Stimulated activated effector memory CD8-positive, alpha-beta T cell treated with anti-CD3 and anti-CD28 coated beads, Interleukin-12 subunit alpha, Interleukin-12 subunit beta, amount 100 ng/mL, for 72 hours (primary cell): ENCODE data around the gene COPG1.

ENCODE experiments used
- ATAC-seq: fragments of 150-1000 bp; cut with Tn5 transposase; 2 replicates; pipeline ENCODE4 v1.10.0; 2021
- DNase-seq, 2 donors: peaks; one replicate each; pipeline ENCODE4 v3.0.0; 2021 to 2022; ENCODE audit warnings: low spot score in 2 of 2
- H3K27ac Mint-ChIP-seq: one replicate; pipeline ENCODE4 v1.8.0; 2022; ENCODE audit warnings: mild to moderate bottlenecking, mixed read lengths
- H3K36me3 Mint-ChIP-seq: one replicate; pipeline ENCODE4 v1.8.0; 2022; ENCODE audit warnings: mild to moderate bottlenecking, mixed read lengths
- H3K4me1 Mint-ChIP-seq: one replicate; pipeline ENCODE4 v1.8.0; 2022; ENCODE audit warnings: mixed read lengths
- H3K4me3 Mint-ChIP-seq: one replicate; pipeline ENCODE4 v1.8.0; 2022; ENCODE audit warnings: mild to moderate bottlenecking, mixed read lengths
- H3K9me3 Mint-ChIP-seq: one replicate; pipeline ENCODE4 v1.8.0; 2022; ENCODE audit warnings: mixed read lengths

The COPG1 gene

DNA sequence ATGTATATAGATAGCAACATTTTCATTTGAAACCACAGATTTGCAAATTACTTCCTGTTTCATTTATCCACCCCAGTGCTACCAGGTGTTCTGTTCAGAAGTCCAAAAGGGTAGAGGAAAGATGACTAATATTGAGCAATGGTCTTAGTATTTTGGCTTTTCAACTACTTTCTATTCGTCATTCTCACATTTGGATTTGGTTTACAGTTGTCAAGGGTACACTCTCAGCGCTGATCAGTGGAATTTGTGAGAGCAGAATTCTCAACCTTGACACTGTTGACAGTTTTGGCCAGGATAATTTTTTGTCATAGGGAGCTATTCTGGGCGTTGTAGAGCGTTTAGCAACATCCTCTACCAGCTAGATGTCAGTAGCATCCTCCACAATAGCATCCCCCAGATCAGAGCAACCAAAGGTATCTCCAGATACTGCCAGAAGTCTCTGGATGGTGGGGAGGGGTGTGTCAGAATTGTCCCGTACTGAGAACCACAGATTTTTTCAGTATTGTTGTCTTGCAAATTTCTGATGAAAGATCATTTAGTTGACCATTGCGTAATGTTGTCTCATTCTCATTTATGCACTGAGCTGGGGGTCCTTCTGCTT, 33.4 kb downstream of the COPG1 start:
- H3K4me3 Mint-ChIP-seq = no peak overlapping the region
- peaks cover 92% of the 10 kb centered on the region for H3K36me3 Mint-ChIP-seq

DNA sequence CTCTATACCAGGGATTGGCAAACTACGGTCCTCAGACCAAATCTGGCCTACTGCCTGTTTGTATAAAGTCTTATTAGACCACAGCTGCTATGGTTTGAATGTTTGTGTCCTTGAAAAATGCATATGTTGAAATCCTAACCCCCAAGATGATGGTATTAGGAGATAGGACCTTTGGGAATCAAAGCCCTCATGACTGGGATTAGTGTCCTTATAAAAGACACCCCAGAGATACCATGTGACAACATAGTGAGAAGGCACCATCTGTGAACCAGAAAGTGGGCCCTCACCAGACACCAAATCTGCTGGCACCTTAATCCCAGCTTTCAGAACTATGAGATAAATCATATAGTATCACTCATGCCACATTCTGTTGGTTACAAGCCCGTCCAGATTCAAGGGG, 36.7 kb downstream of the COPG1 start:
- peaks cover 21% of the 10 kb centered on the region for H3K4me1 Mint-ChIP-seq
- no peaks in the 10 kb centered on the region for H3K9me3 Mint-ChIP-seq
- H3K27ac Mint-ChIP-seq = peak overlapping the region; percentile 56
- DNase-seq = no peak
- no peak for ATAC-seq
- H3K36me3 Mint-ChIP-seq = peaks cover 95% of the 10 kb centered on the region
- H3K4me3 Mint-ChIP-seq = no peak overlapping the region

More for the DNA sequence above, 33.4 kb downstream of the COPG1 start:
- DNase-seq (peak in 1 of 2 donors; percentile 57), ATAC-seq (peak; percentile 59)
- peaks cover 42% of the 10 kb centered on the region for H3K4me1 Mint-ChIP-seq
- H3K9me3 Mint-ChIP-seq = no peaks in the 10 kb centered on the region
- peak overlapping the region; percentile 74 for H3K27ac Mint-ChIP-seq

DNA sequence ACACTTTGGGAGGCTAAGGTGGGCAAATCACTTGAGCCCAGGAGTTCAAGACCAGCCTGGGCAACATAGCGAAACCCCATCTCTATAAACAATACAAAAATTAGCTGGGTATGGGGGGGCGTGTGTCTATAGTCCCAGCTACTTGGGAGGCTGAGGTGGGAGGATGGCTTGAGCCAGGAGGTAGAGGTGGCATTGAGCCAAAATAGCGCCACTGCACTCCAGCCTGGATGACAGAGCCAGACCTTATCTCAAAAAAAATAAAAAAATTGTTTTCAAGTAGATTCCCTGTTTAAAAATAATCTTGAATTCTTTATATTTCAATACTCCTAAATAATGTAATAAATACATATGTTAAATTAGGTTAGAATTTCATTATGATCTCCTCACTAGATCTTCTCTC, 39.0 kb downstream of the COPG1 start:
- no peaks in the 10 kb centered on the region for H3K9me3 Mint-ChIP-seq
- DNase-seq (no peak), ATAC-seq (no peak)
- H3K36me3 Mint-ChIP-seq = peaks cover 97% of the 10 kb centered on the region
- no peak overlapping the region for H3K4me3 Mint-ChIP-seq
- peaks cover 6% of the 10 kb centered on the region for H3K4me1 Mint-ChIP-seq
- H3K27ac Mint-ChIP-seq = no peak overlapping the region

DNA sequence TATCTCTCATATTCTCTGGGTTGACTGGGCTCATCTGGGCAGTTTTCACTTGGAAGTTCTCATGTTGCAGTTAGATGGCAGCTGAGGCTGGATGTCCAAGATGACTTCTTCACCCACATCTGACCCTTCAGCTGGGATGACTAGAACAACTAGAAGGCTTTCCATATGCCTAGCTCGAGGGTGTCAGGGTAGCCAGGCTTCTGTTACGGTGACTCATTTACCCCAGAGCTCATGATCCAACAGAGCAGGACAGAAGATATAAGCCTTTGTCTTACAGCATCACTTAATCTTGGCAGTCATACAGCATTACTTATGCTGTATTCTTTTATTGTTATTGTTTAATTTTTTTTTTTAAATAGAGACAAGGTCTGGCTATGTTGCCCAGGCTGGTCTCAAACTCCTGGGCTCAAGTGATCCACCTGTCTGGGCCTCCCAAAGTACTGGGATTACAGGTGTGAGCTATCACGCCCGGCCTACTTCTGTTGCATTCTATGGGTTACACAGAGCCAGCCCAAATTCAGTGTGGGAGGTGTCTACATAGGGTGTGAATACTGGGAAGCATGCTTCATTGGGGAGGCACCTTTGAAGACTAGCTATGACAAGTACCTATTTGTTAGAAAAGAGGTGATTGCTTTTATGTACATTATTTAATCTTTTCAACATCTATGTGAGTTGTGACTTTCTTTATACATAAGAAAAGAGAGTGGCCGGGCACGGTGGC, 40.0 kb downstream of the COPG1 start:
- Mint-ChIP-seq H3K4me1 (peaks cover 6% of the 10 kb centered on the region), H3K9me3 (no peaks in the 10 kb centered on the region), H3K4me3 (no peak overlapping the region), H3K36me3 (peaks cover 97% of the 10 kb centered on the region), H3K27ac (no peak overlapping the region)
- DNase-seq = no peak
- no peak for ATAC-seq

DNA sequence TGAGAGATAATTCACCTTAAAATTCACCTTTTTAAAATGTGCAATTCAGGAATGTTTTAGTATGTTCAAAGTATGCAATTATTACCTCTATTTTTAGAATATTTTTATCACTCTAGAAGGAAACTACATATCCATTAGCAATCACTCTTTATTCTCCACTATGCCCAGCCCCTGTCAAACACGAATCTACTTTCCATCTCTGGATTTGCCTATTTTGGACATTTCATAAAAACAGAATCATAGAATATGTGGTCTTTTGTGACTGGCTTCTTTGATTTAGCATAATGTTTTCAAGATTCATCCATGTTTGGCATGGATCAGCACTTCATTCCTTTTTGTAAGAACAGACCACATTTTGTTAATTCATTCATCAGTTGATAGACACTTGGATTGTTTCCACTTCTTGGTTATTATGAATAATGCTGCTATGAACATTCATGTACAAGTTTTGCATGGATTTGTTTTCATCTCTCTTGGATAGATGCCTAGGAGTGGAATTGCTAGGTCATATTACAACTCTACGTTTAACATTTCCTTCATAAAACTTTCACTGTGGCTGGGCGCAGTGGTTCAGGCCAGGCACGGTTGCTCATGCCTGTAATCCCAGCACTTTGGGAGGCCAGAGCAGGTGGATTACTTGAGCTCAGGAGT, 42.0 kb downstream of the COPG1 start:
- Mint-ChIP-seq H3K9me3 (no peaks in the 10 kb centered on the region), H3K36me3 (peaks cover 98% of the 10 kb centered on the region), H3K4me1 (peaks cover 9% of the 10 kb centered on the region), H3K27ac (no peak overlapping the region), H3K4me3 (no peak overlapping the region)
- DNase-seq = no peak
- ATAC-seq = no peak

DNA sequence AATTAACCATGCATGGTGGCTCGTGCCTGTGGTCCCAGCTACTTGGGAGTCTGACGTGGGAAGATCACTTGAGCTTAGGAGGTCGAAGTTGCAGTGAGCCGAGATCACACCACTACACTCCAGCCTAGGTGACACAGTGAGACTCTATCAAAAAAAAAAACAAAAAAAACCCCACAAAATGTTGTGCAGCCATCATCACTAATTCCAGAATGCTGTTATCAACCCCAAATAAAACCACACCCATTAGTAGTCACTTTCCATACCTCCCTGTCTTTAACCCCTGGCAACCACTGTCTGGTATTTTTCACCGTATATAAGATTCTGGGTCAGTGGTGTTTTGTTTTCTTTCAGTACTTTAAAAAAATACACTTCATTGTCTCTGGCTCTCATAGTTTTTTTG, 45.9 kb downstream of the COPG1 start:
- peaks cover 9% of the 10 kb centered on the region for H3K4me1 Mint-ChIP-seq
- H3K9me3 Mint-ChIP-seq = no peaks in the 10 kb centered on the region
- no peak for ATAC-seq
- DNase-seq = no peak
- H3K27ac Mint-ChIP-seq = no peak overlapping the region
- H3K36me3 Mint-ChIP-seq = peaks cover 98% of the 10 kb centered on the region
- no peak overlapping the region for H3K4me3 Mint-ChIP-seq

DNA sequence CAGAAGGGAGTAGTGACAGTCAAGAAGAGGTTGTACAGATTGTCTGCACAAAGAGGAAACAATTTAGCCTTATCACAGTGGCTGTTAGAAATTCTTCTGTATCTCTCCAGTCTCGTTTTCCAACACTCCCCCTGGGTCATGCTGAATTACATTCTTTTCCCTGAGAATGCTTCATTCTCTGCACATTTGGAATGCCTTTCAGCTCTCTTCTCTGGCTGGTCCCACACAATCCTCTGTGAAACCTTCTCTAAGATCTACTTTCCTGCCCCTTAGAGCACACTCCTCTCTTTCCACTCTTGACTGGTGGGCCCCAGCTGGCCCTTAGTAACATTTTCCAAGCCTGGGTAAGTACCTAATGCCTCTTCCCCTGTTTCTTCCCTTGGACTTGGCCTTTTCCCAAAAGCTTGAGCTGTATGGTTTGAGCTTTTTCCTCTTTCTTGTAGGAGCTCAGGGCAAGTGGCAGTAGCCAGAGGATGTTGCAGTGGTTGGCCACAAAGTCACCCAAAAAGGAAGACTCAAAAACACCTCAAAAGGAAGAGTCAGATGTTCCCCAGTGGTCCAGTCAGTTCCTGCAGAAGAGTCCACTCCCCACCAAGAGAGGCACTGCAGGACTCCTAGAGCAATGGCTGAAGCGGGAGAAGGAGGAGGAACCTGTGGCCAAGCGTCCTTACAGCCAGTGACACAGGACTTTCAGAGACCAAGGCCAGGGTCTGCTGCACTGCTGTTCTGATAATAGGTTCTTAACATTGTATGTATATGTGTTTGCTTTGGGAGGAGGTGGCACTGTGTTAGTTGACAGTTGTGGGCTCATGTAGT, 54.9 kb downstream of the COPG1 start:
- peaks cover 69% of the 10 kb centered on the region for H3K36me3 Mint-ChIP-seq
- no peak for ATAC-seq
- no peak for DNase-seq
- no peak overlapping the region for H3K4me3 Mint-ChIP-seq
- no peaks in the 10 kb centered on the region for H3K9me3 Mint-ChIP-seq
- peaks cover 13% of the 10 kb centered on the region for H3K4me1 Mint-ChIP-seq
- peak overlapping the region; percentile 50 for H3K27ac Mint-ChIP-seq

DNA sequence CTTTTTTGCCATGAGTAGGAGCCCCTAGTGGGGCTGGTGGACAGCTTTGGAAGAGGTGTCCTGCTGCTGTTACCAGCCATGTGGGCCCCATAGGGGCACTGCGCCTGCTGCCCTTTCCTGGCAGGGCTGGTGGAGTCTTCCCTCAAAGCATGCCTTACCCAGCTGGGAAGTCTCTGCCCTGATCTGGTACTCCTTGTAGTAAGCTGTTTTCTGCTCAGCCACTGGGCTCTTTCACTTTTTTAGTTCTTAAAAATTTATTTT, 55.5 kb downstream of the COPG1 start:
- H3K36me3 Mint-ChIP-seq = peaks cover 64% of the 10 kb centered on the region
- H3K4me3 Mint-ChIP-seq = no peak overlapping the region
- no peaks in the 10 kb centered on the region for H3K9me3 Mint-ChIP-seq
- peaks cover 13% of the 10 kb centered on the region for H3K4me1 Mint-ChIP-seq
- ATAC-seq (no peak), DNase-seq (no peak)
- H3K27ac Mint-ChIP-seq = peak overlapping the region; percentile 50

DNA sequence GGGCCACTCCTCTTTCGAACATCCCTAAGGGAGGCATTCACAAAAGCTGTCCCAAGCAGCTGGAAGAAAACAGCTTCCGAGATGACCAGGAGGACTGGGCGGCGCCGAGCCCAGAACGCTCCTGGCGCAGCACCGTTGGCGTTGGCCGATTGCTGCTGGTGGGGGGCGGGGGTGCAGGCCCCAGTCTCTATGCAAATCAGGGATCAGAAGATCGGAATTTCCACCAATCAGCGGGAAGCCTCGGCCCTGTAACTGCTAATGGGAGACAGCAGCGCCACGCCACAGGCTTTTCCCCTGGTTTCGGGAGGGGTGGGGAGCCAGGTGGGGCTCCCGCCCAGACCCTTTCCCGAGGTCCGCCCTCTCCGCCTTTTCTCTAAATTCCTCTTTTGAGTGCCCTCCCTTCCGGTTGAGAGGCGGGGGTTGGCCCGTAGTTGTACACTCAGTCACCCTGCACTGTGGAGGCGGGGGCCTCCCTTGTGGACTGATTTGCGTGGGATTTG, 56.2 kb downstream of the COPG1 start:
- DNase-seq (no peak), ATAC-seq (no peak)
- H3K4me3 Mint-ChIP-seq = no peak overlapping the region
- peaks cover 56% of the 10 kb centered on the region for H3K36me3 Mint-ChIP-seq
- H3K4me1 Mint-ChIP-seq = peaks cover 16% of the 10 kb centered on the region
- H3K9me3 Mint-ChIP-seq = no peaks in the 10 kb centered on the region
- no peak overlapping the region for H3K27ac Mint-ChIP-seq

DNA sequence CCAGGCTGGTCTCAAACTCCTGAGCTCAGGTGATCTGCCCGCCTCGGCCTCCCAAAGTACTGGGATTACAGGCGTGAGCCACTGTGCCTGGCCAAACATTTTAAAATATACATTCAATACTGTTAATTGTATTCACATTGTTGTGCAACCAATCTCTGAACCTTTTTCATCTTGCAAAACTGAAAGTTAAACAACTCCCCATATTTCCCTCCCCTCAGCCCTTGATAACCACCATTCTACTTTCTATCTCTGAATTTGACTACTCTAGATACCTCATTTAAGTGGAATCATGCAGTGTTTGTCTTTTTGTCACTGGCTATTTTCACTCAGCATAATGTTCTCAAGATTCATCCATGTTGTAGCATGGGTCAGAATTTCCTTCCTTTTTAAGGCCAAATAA, 59.2 kb downstream of the COPG1 start:
- Mint-ChIP-seq H3K4me3 (no peak overlapping the region), H3K9me3 (no peaks in the 10 kb centered on the region), H3K36me3 (peaks cover 33% of the 10 kb centered on the region), H3K27ac (no peak overlapping the region), H3K4me1 (peaks cover 43% of the 10 kb centered on the region)
- DNase-seq (no peak), ATAC-seq (peak; percentile 22)

DNA sequence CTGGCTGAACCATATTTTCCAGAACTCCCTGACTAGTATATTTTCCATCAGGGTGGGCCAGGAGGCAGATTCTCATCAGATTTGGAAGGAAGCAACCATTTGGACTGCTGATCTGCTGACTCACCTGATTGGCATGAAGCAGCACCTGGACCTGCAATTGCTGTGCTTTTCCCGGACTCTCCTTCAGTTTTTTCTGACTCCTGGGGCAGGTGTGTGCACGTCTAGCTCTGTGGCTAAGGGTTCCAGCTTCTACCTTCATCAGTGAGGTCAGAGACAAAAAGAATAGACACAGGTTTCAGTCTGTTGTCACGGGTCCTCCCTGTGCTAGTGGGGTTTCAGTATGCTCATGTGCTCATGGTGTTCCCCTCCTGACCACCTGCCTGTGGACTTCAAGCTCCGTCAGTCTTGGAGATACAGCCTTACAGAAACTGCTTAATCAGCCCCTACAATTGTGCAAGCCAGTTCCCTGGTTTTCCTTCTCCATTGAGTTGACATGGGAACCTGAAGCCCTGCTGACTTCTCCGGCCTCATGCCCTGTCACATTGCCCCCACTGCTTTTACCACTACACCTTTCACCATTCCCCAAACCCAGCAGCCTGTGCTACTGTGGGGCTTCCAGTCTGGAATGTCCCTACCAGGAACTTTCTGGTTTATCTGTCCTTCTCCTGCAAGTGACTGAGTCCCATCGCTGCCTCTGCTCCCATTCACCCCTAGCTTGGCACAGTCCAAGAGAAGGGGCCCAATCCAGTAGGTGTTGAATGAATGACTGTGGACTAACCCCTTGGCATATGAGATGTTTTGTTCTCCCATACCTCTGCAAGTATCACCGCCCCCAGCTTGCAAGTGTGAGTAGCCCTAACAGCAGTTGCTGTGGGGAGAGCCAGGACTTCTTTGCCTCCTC, 61.0 kb downstream of the COPG1 start:
- peak overlapping the region; percentile 38 for H3K27ac Mint-ChIP-seq
- H3K4me1 Mint-ChIP-seq = peaks cover 48% of the 10 kb centered on the region
- ATAC-seq = no peak
- H3K9me3 Mint-ChIP-seq = no peaks in the 10 kb centered on the region
- no peak overlapping the region for H3K4me3 Mint-ChIP-seq
- H3K36me3 Mint-ChIP-seq = peaks cover 32% of the 10 kb centered on the region
- no peak for DNase-seq

DNA sequence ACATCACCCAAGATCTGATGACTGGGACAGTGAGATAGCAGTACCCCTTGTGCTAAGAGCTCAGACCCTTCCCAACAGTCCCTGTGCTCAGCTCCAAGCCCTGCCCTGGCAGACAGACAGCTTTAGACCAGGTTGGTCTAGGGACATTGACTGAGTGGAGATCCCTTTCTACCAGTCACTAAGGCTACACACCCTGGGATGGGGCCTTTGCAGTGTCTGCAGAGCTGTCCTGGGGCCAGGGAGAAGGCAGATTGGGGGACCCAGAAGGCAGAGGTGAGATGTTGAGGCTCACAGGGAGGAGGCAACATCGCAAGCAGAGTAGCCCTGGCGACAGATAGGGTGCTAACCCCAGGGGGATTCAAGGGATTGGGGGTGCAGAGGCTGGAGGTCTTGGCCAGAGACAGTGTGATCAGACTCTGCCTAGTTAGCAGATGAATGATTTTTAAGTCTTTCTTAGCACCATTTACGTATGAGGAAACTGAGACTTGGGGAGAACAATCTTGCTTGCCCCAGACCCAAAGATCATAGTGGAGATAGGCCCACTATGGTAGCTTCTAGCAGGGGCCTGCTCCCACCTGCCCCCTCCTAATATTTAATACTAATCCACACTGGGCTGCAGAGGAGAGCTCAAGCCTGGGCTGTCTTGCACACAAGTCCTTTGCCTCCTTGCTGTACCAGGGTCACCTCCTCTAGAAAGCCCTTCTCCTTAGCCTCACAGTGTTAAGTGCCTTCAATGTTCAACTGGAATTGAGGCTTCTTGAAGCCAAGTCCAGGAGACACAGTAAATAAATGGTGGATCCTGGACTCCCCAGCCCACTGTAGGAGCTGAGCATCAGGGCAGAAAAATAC, 61.9 kb downstream of the COPG1 start:
- ATAC-seq (no peak), DNase-seq (no peak)
- peaks cover 32% of the 10 kb centered on the region for H3K36me3 Mint-ChIP-seq
- peak overlapping the region; percentile 2 for H3K4me3 Mint-ChIP-seq
- peaks cover 53% of the 10 kb centered on the region for H3K4me1 Mint-ChIP-seq
- no peaks in the 10 kb centered on the region for H3K9me3 Mint-ChIP-seq
- H3K27ac Mint-ChIP-seq = peak overlapping the region; percentile 96

DNA sequence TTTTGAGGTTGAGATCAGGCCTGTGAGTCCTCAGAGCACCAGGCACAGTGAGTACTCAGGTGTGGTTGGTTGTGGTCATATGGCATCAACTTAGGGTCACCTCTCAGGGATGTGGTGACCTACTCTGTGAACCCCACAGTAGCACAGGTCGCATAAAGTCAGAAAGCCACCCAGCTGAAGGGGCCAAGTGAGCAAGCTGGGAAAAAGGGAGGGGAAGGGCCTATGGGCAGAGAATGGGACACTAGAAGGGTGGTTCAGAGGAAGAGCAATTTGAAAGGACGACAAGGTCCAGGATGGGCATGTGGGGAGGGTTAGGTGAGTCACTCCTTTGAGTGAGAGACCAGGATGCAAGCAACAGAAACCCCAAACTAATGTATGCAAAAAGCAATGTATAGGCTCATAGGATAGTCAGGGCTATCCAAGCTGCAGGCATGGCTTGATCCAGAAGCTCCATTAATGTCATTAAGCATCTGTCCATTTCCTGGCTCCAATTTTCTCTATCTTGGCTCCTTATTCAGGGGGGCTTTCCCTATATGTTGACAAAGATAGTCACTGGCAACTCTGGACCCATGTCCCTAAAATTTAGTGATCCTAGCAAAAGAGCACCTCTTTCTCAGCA, 62.7 kb downstream of the COPG1 start:
- H3K36me3 Mint-ChIP-seq = peaks cover 30% of the 10 kb centered on the region
- ATAC-seq = peak; percentile 58
- H3K9me3 Mint-ChIP-seq = no peaks in the 10 kb centered on the region
- peak overlapping the region; percentile 2 for H3K4me3 Mint-ChIP-seq
- DNase-seq = peak in 1 of 2 donors; percentile 57
- peak overlapping the region; percentile 96 for H3K27ac Mint-ChIP-seq
- H3K4me1 Mint-ChIP-seq = peaks cover 55% of the 10 kb centered on the region
